HG02840 (cell line): Measurements from ENCODE around the gene CST6.

Experiments used
- ATAC-seq: cut with Tn5 transposase; IDR thresholded peaks from one replicate; pipeline ENCODE4 v1.9.1; 2021; ENCODE audit warnings: mild to moderate bottlenecking, moderate library complexity, moderate number of reproducible peaks; ENCODE audit not compliant: unreplicated experiment, low FRiP score

CST6 gene

GRCh38 chr11:66011785-66012303, at the start of gene CST6:
TSS of gene CST6 (plus strand) at chr11:66012008. CDS start at chr11:66012045, 37 bp downstream.
- ATAC-seq: no peak

GRCh38 chr11:65962141-65962564, 49.7 kb upstream of the CST6 start:
- no peak for ATAC-seq

GRCh38 chr11:65964906-65965305, 46.9 kb upstream of the CST6 start:
- ATAC-seq: no peak

GRCh38 chr11:65965986-65966762, 45.6 kb upstream of the CST6 start:
- ATAC-seq: no peak

- ATAC-seq: no peak
Observed at GRCh38 chr11:65967329-65967934, 44.4 kb upstream of the CST6 start.

- ATAC-seq: no peak
Observed at GRCh38 chr11:65968600-65969482, 43.0 kb upstream of the CST6 start.

GRCh38 chr11:65972116-65972515, 39.7 kb upstream of the CST6 start:
- ATAC-seq: no peak

- ATAC-seq: no peak
Observed at GRCh38 chr11:65973439-65974110, 38.2 kb upstream of the CST6 start.

GRCh38 chr11:65975771-65976170, 36.0 kb upstream of the CST6 start:
- no peak for ATAC-seq

GRCh38 chr11:65976216-65977176, 35.3 kb upstream of the CST6 start:
- no peak for ATAC-seq

GRCh38 chr11:65977621-65978390, 34.0 kb upstream of the CST6 start:
- ATAC-seq: no peak

GRCh38 chr11:65978391-65979238, 33.2 kb upstream of the CST6 start:
- no peak for ATAC-seq

GRCh38 chr11:65979261-65979759, 32.5 kb upstream of the CST6 start:
- no peak for ATAC-seq

GRCh38 chr11:65981101-65981740, 30.6 kb upstream of the CST6 start:
- no peak for ATAC-seq

GRCh38 chr11:65981972-65982823, 29.6 kb upstream of the CST6 start:
- ATAC-seq: no peak
